SK-N-SH treated with all-trans-retinoic acid at 6 μM for 48 hours (cell line): ENCODE data around the gene OPA1.

Experiments
- ATAC-seq: fragments of 200-7000 bp; cut with Tn5 transposase; 3 replicates; pipeline ENCODE4 v1.9.1; 2020; ENCODE audit warnings: mild to moderate bottlenecking, moderate library complexity
- ARNTL ChIP-seq: fragments of 450-650 bp; formaldehyde crosslinking; IDR thresholded peaks from 2 replicates; pipeline ENCODE4 v1.5.0; 2020; ENCODE audit warnings: low read depth, mild to moderate bottlenecking, moderate library complexity, borderline replicate concordance
- BACH2 ChIP-seq: fragments of 250-450 bp; sonication (Bioruptor Pico); IDR thresholded peaks from 2 replicates; pipeline ENCODE4 v1.9.0; 2021; ENCODE audit warnings: mild to moderate bottlenecking, borderline replicate concordance
- CREB5 ChIP-seq: fragments of 250-450 bp; sonication (Bioruptor Pico); IDR thresholded peaks from 2 replicates; pipeline ENCODE4 v1.5.1; 2020; ENCODE audit warnings: low read depth, mild to moderate bottlenecking, moderate library complexity
- CSDC2 ChIP-seq: fragments of 250-450 bp; sonication (Bioruptor Pico); IDR thresholded peaks from 2 replicates; pipeline ENCODE4 v1.5.0; 2020; ENCODE audit warnings: mild to moderate bottlenecking, moderate library complexity
- CSRNP3 ChIP-seq: fragments of 250-450 bp; sonication (Bioruptor Pico); IDR thresholded peaks from 2 replicates; pipeline ENCODE4 v1.5.1; 2021; ENCODE audit warnings: mild to moderate bottlenecking, moderate library complexity
- ESRRG ChIP-seq: fragments of 250-450 bp; sonication (Bioruptor Pico); IDR thresholded peaks from 2 replicates; pipeline ENCODE4 v1.6.1; 2021; ENCODE audit warnings: mild to moderate bottlenecking
- GLIS3 ChIP-seq: fragments of 250-450 bp; sonication (Bioruptor Pico); IDR thresholded peaks from 2 replicates; pipeline ENCODE4 v1.5.0; 2020; ENCODE audit warnings: mild to moderate bottlenecking, moderate library complexity
- PATZ1 ChIP-seq: fragments of 250-450 bp; sonication (Bioruptor Pico); IDR thresholded peaks from 2 replicates; pipeline ENCODE4 v1.8.0; 2020; ENCODE audit warnings: mild to moderate bottlenecking, moderate library complexity, borderline replicate concordance
- PPARA ChIP-seq: fragments of 250-450 bp; sonication (Bioruptor Pico); IDR thresholded peaks from 2 replicates; pipeline ENCODE4 v1.5.0; 2020; ENCODE audit warnings: mild to moderate bottlenecking, borderline replicate concordance
- RARB ChIP-seq: fragments of 250-450 bp; sonication (Bioruptor Pico); IDR thresholded peaks from 2 replicates; pipeline ENCODE4 v1.8.0; 2021; ENCODE audit warnings: mild to moderate bottlenecking, moderate library complexity
- SNAI2 ChIP-seq: fragments of 250-450 bp; sonication (Bioruptor Pico); IDR thresholded peaks from 2 replicates; pipeline ENCODE4 v1.5.0; 2020; ENCODE audit warnings: mild to moderate bottlenecking, moderate library complexity
- TCF4 ChIP-seq: fragments of 250-450 bp; sonication (Bioruptor Pico); IDR thresholded peaks from 2 replicates; pipeline ENCODE4 v1.8.0; 2021; ENCODE audit warnings: mild to moderate bottlenecking, moderate library complexity, borderline replicate concordance
- TOX ChIP-seq: fragments of 250-450 bp; sonication (Bioruptor Pico); IDR thresholded peaks from 2 replicates; pipeline ENCODE4 v1.8.0; 2021; ENCODE audit warnings: mild to moderate bottlenecking, moderate library complexity, borderline replicate concordance
- TSHZ2 ChIP-seq: fragments of 250-450 bp; sonication (Bioruptor Pico); IDR thresholded peaks from 2 replicates; pipeline ENCODE4 v1.5.0; 2020; ENCODE audit warnings: mild to moderate bottlenecking, moderate library complexity
- ZC3H10 ChIP-seq: fragments of 250-450 bp; sonication (Bioruptor Pico); IDR thresholded peaks from 2 replicates; pipeline ENCODE4 v1.5.1; 2021; ENCODE audit warnings: mild to moderate bottlenecking, moderate library complexity
- ZFP3 ChIP-seq: fragments of 250-450 bp; sonication (Bioruptor Pico); IDR thresholded peaks from 2 replicates; pipeline ENCODE4 v1.5.0; 2020; ENCODE audit warnings: mild to moderate bottlenecking, moderate library complexity
- ZFP30 ChIP-seq: fragments of 450-650 bp; formaldehyde crosslinking; IDR thresholded peaks from 2 replicates; pipeline ENCODE4 v1.5.0; 2022; ENCODE audit warnings: mild to moderate bottlenecking, moderate library complexity
- ZNF70 ChIP-seq: fragments of 450-650 bp; formaldehyde crosslinking; IDR thresholded peaks from 2 replicates; pipeline ENCODE4 v1.5.0; 2020; ENCODE audit warnings: mild to moderate bottlenecking, moderate library complexity
- ZNF8 ChIP-seq: fragments of 450-650 bp; formaldehyde crosslinking; IDR thresholded peaks from 2 replicates; pipeline ENCODE4 v1.5.0; 2020; ENCODE audit warnings: mild to moderate bottlenecking, moderate library complexity

The OPA1 gene

GRCh38 chr3:193563426-193563825, 29.6 kb upstream of the OPA1 start (continued):
- no peak for TF ChIP-seq PPARA (CRISPR knock-in tag)
- no peak for TF ChIP-seq PATZ1 (CRISPR knock-in tag)
- no peak for TF ChIP-seq ZNF8 (CRISPR knock-in tag)

GRCh38 chr3:193564012-193564411, 29.0 kb upstream of the OPA1 start:
- TF ChIP-seq TOX (CRISPR knock-in tag): no peak
- ATAC-seq: peak; percentile 54; the same call in 1 of the 3 replicates

- no peak for ATAC-seq
- TF ChIP-seq TOX (CRISPR knock-in tag) (no peak), TSHZ2 (no peak), GLIS3 (no peak), BACH2 (CRISPR knock-in tag) (no peak), ESRRG (no peak), TCF4 (CRISPR knock-in tag) (no peak), ZFP3 (CRISPR knock-in tag) (no peak), RARB (no peak), ARNTL (CRISPR knock-in tag) (no peak), SNAI2 (CRISPR knock-in tag) (no peak), ZFP30 (no peak), PPARA (CRISPR knock-in tag) (no peak), ZNF8 (CRISPR knock-in tag) (no peak), ZNF70 (CRISPR knock-in tag) (no peak), ZC3H10 (CRISPR knock-in tag) (no peak), CSRNP3 (CRISPR knock-in tag) (no peak), CSDC2 (CRISPR knock-in tag) (no peak)
Observed at GRCh38 chr3:193569119-193569518, 23.9 kb upstream of the OPA1 start.

- ATAC-seq: peak; percentile 94
- TF ChIP-seq ESRRG: no peak
Observed at GRCh38 chr3:193572426-193572908, 20.5 kb upstream of the OPA1 start.

- ATAC-seq: no peak
Observed at GRCh38 chr3:193573403-193574191, 19.4 kb upstream of the OPA1 start.

More at GRCh38 chr3:193573403-193574191, 19.4 kb upstream of the OPA1 start:
- TF ChIP-seq SNAI2 (CRISPR knock-in tag) (no peak), CSDC2 (CRISPR knock-in tag) (no peak), BACH2 (CRISPR knock-in tag) (no peak), ZFP30 (no peak), TSHZ2 (no peak), CREB5 (no peak), PATZ1 (CRISPR knock-in tag) (no peak), ZNF8 (CRISPR knock-in tag) (no peak), ESRRG (no peak), TCF4 (CRISPR knock-in tag) (no peak), PPARA (CRISPR knock-in tag) (no peak)
